GM12878 (cell line): Measurements from ENCODE around the gene CCDC102B. TPM values are rescaled to one million over a fixed set of nuclear protein-coding genes. Genes with fewer than 3 reads are reported as not detected.

Experiments used
- ATAC-seq: fragments of 200-7000 bp; cut with Tn5 transposase; 3 replicates; pipeline ENCODE4 v1.9.1; 2020; ENCODE audit warnings: mild to moderate bottlenecking, moderate library complexity
- BruUV-seq: library from RNA; stranded (reverse); fragments of 400-500 nt; replicated peaks from 2 replicates; lab custom pipeline; 2021; lab: Mats Ljungman, UMichigan
- CTCF ChIA-PET: fragments of 300-600 bp; sonication (Branson Sonifier 250); formaldehyde crosslinking; extraction: SDS; loops from one replicate; lab custom pipeline; 2021; ENCODE audit warnings: inconsistent platforms; lab: Yijun Ruan, JAX
- POLR2A ChIA-PET: fragments of 350-600 bp; formaldehyde crosslinking; extraction: SDS; loops from one replicate; lab custom pipeline; 2021; ENCODE audit warnings: inconsistent platforms; lab: Charles Lee
- RAD21 ChIA-PET: fragments of 300-600 bp; sonication (Branson Sonifier 250); formaldehyde crosslinking; loops from one replicate; lab custom pipeline; 2023; ENCODE audit warnings: antibody characterized with exemption; ENCODE audit not compliant: unreplicated experiment; lab: Charles Lee
- SMC1A ChIA-PET: fragments of 300-600 bp; sonication (Branson Sonifier 250); formaldehyde crosslinking; loops from one replicate; lab custom pipeline; 2023; ENCODE audit not compliant: unreplicated experiment, uncharacterized antibody; lab: Charles Lee
- DNase-seq: peaks from one replicate; pipeline ENCODE4 v3.0.0-alpha.2; 2011; ENCODE audit warnings: low read depth, low spot score
- FAIRE-seq: peaks from 3 replicates; lab custom pipeline; 2011; peaks lifted over from hg19 to GRCh38; lab: Jason Lieb, UNC
- H2AFZ ChIP-seq: 2 replicates; pipeline ENCODE4 v1.6.0; 2011; ENCODE audit warnings: low read depth, low read length, control low read depth; ENCODE audit not compliant: control insufficient read depth
- H3K27ac ChIP-seq: 2 replicates; pipeline ENCODE4 v1.5.1; 2011; ENCODE audit warnings: control low read depth; ENCODE audit not compliant: control insufficient read depth, insufficient read depth
- H3K27me3 ChIP-seq, 2 experiments: replicated peaks in 1 of 2; 2 replicates each; pipeline versions ENCODE4 v1.6.0 to v1.6.1; 2011; ENCODE audit warnings: low read length in 1 of 2; ENCODE audit not compliant: control insufficient read depth in 2 of 2, insufficient read depth in 2 of 2
- H3K36me3 ChIP-seq, 2 experiments: 2 replicates each; pipeline ENCODE4 v1.5.1; 2011; ENCODE audit warnings: low read length in 1 of 2; ENCODE audit not compliant: control insufficient read depth in 2 of 2, insufficient read depth in 2 of 2
- H3K4me1 ChIP-seq: 2 replicates; pipeline ENCODE4 v1.6.1; 2011; ENCODE audit warnings: mild to moderate bottlenecking, low read length, moderate library complexity, mixed read lengths; ENCODE audit not compliant: control insufficient read depth, insufficient read depth
- H3K4me2 ChIP-seq: 2 replicates; pipeline ENCODE4 v1.6.0; 2011; ENCODE audit warnings: control low read depth; ENCODE audit not compliant: control insufficient read depth, insufficient read depth
- H3K4me3 ChIP-seq: fragments of 200-600 bp; sonication (generic); 2 replicates; pipeline ENCODE4 v1.5.1; 2016
- H3K79me2 ChIP-seq: 2 replicates; pipeline ENCODE4 v1.6.0; 2011; ENCODE audit warnings: low read length; ENCODE audit not compliant: control insufficient read depth, insufficient read depth
- H3K9ac ChIP-seq: 2 replicates; pipeline ENCODE4 v1.8.0; 2011; ENCODE audit warnings: low read length, control low read depth, mixed read lengths; ENCODE audit not compliant: control insufficient read depth, insufficient read depth
- H3K9me3 ChIP-seq: replicated peaks from 3 replicates; pipeline ENCODE4 v1.5.1; 2011; ENCODE audit warnings: mild to moderate bottlenecking, low read length; ENCODE audit not compliant: control insufficient read depth, insufficient read depth
- H4K20me1 ChIP-seq: 2 replicates; pipeline ENCODE4 v1.6.0; 2011; ENCODE audit not compliant: control insufficient read depth, insufficient read depth
- ASH2L ChIP-seq: fragments of 300-600, 200-600 bp; sonication (generic); IDR thresholded peaks from 2 replicates; pipeline ENCODE4 v1.6.1; 2017; ENCODE audit warnings: low read depth, mild to moderate bottlenecking, borderline replicate concordance
- BRCA1 ChIP-seq: IDR thresholded peaks from 2 replicates; pipeline ENCODE4 v1.6.1; 2011; ENCODE audit warnings: low read depth, low read length, improper control_type of control experiment
- CEBPB ChIP-seq, 2 experiments: fragments of 150-350 bp in 1 of 2; IDR thresholded peaks; 2 replicates each; pipeline ENCODE4 v1.6.1; 2012 to 2014; ENCODE audit warnings: low read depth in 2 of 2, low read length in 2 of 2, borderline replicate concordance in 1 of 2, inconsistent platforms in 1 of 2
- EZH2 ChIP-seq: IDR thresholded peaks from 2 replicates; pipeline ENCODE4 v1.6.1; 2012; ENCODE audit warnings: low read depth, mild to moderate bottlenecking, control low read depth, inconsistent platforms, low read length, borderline replicate concordance; ENCODE audit not compliant: control insufficient read depth
- GABPA ChIP-seq: IDR thresholded peaks from 2 replicates; pipeline ENCODE4 v1.6.1; 2014; ENCODE audit warnings: antibody characterized with exemption, low read depth, mild to moderate bottlenecking, inconsistent platforms
- IKZF1 ChIP-seq: fragments of 450-650 bp; conservative IDR thresholded peaks from 2 replicates; pipeline ENCODE4 v1.6.1; 2017; ENCODE audit warnings: antibody characterized with exemption, mild to moderate bottlenecking
- YY1 ChIP-seq: IDR thresholded peaks from 2 replicates; pipeline ENCODE4 v1.6.1; 2011; ENCODE audit warnings: low read depth, mild to moderate bottlenecking, low read length
- WGBS: methylation state at CpG from one replicate; pipeline ENCODE4 v1.1.6; 2016; ENCODE audit warnings: low lambda C conversion rate; ENCODE audit not compliant: insufficient replicate concordance, insufficient coverage; ENCODE audit errors: missing lambda C conversion rate; 5-methylcytosine and 5-hydroxymethylcytosine counted together
- in situ Hi-C: fragments of 300-500 bp; cut with MboI; formaldehyde crosslinking; loops from 9 replicates; pipeline ENCODE4 v1.14.3; 2018; ENCODE audit warnings: mixed read lengths
- intact Hi-C: fragments of 100-400 bp; cut with micrococcal nuclease; formaldehyde crosslinking; loops from one replicate; pipeline ENCODE4 v1.14.2; 2022; ENCODE audit not compliant: unreplicated experiment
- polyA plus RNA-seq, 11 experiments: library from polyadenylated mRNA; depleted of rRNA in 4 of 11; unstranded in 6 of 11; stranded (reverse) in 5 of 11; fragments of >200 nt; fragmentation: Nextera tagmentation in 4 of 11; fragmentation: Illumina TruSeq in 1 of 11; extraction: Ambion mirVana in 4 of 11; extraction: Trizol in 1 of 11; gene quantifications; 1 replicate in 1 of 11; 2 replicates in 10 of 11; pipeline versions ENCODE4 v1.2.1 to v1.2.3, GENCODE V29; 2011 to 2016; ENCODE audit warnings: inconsistent platforms in 2 of 11, missing spikeins in 2 of 11, low read depth in 1 of 11
- total RNA-seq, 4 experiments: library from RNA; depleted of rRNA in 3 of 4; stranded (reverse); fragments of >200 nt in 3 of 4; fragmentation: Illumina TruSeq in 1 of 4; extraction: Trizol in 1 of 4; gene quantifications; 2 replicates each; pipeline versions ENCODE4 v1.2.1 to v1.2.3, GENCODE V29; 2013 to 2021
- TF ChIP-seq, protein P1 (sequence below): fragments of 450-650 bp; IDR thresholded peaks from 2 replicates; pipeline ENCODE4 v1.6.1; 2017; ENCODE audit warnings: mild to moderate bottlenecking, moderate library complexity
- TF ChIP-seq, protein P2 (sequence below): fragments of 450-650 bp; IDR thresholded peaks from 2 replicates; pipeline ENCODE4 v1.6.1; 2018; ENCODE audit warnings: borderline replicate concordance, mild to moderate bottlenecking; ENCODE audit not compliant: partially characterized antibody
- TF ChIP-seq, protein P3 (sequence below): IDR thresholded peaks from 2 replicates; pipeline ENCODE4 v1.6.1; 2012; ENCODE audit warnings: low read depth, low read length, improper control_type of control experiment

The CCDC102B gene
- total and polyA plus RNA-seq, 10 of the 15 experiments (the other 5 are each of a cell fraction or from before 2014, with no cell fraction given): 2.7 to 4.7 (median 3.3) TPM

DNA sequence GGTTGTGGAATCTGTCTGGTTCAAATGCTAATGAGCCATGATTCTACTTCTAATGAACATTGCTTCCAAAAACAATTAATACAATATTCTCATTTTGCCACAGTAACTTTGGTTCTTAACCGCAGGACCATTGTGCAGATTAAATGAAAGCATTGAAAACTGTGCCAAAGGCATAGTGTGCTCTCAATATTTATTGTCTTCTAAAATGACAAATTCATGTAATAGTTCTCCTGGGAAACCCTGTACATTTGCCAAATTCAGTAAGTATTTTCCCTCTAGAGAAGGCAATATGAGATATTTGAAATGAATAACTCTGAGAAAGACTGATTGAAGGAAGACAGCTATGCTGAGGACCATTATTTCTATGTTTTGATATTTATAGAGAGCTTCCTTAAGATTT, 246.3 kb downstream of the CCDC102B start:
- Histone ChIP-seq H3K9ac (no peak overlapping the region), H3K4me2 (no peak overlapping the region), H3K4me3 (no peak overlapping the region), H3K9me3 (no peaks in the 10 kb centered on the region), H3K36me3 (no peaks in the 10 kb centered on the region), H3K4me1 (no peaks in the 10 kb centered on the region), H3K79me2 (no peaks in the 10 kb centered on the region), H4K20me1 (no peaks in the 10 kb centered on the region), H2AFZ (no peak overlapping the region), H3K27ac (no peak overlapping the region), H3K27me3 (no peaks in the 10 kb centered on the region)
- DNase-seq: no peak
- intact Hi-C loops (no loop called here), in situ Hi-C loops (no loop called here)
- ChIA-PET POLR2A (no interaction called here), CTCF (no interaction called here), RAD21 (no interaction called here), SMC1A (interaction anchor here (0.7 kb wide), 1 partner anchor 25 kb away, joined by 3 read pairs; no protein-coding TSS in a partner anchor)
- FAIRE-seq: no peak
- 92% methylated on average over 1 of the region's 1 CpG for WGBS
- TF ChIP-seq CEBPB (IDR thresholded peaks at IDR 0.05; ENCODE audit: borderline replicate concordance in 1 of 2, low read depth in 2 of 2, low read length in 2 of 2) (no peak), GABPA (no peak), BRCA1 (no peak), ASH2L (no peak), IKZF1 (no peak), YY1 (no peak), EZH2 (no peak)
- TF ChIP-seq, protein P1, sequence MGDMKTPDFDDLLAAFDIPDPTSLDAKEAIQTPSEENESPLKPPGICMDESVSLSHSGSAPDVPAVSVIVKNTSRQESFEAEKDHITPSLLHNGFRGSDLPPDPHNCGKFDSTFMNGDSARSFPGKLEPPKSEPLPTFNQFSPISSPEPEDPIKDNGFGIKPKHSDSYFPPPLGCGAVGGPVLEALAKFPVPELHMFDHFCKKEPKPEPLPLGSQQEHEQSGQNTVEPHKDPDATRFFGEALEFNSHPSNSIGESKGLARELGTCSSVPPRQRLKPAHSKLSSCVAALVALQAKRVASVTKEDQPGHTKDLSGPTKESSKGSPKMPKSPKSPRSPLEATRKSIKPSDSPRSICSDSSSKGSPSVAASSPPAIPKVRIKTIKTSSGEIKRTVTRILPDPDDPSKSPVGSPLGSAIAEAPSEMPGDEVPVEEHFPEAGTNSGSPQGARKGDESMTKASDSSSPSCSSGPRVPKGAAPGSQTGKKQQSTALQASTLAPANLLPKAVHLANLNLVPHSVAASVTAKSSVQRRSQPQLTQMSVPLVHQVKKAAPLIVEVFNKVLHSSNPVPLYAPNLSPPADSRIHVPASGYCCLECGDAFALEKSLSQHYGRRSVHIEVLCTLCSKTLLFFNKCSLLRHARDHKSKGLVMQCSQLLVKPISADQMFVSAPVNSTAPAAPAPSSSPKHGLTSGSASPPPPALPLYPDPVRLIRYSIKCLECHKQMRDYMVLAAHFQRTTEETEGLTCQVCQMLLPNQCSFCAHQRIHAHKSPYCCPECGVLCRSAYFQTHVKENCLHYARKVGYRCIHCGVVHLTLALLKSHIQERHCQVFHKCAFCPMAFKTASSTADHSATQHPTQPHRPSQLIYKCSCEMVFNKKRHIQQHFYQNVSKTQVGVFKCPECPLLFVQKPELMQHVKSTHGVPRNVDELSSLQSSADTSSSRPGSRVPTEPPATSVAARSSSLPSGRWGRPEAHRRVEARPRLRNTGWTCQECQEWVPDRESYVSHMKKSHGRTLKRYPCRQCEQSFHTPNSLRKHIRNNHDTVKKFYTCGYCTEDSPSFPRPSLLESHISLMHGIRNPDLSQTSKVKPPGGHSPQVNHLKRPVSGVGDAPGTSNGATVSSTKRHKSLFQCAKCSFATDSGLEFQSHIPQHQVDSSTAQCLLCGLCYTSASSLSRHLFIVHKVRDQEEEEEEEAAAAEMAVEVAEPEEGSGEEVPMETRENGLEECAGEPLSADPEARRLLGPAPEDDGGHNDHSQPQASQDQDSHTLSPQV: no peak
- TF ChIP-seq, protein P2, sequence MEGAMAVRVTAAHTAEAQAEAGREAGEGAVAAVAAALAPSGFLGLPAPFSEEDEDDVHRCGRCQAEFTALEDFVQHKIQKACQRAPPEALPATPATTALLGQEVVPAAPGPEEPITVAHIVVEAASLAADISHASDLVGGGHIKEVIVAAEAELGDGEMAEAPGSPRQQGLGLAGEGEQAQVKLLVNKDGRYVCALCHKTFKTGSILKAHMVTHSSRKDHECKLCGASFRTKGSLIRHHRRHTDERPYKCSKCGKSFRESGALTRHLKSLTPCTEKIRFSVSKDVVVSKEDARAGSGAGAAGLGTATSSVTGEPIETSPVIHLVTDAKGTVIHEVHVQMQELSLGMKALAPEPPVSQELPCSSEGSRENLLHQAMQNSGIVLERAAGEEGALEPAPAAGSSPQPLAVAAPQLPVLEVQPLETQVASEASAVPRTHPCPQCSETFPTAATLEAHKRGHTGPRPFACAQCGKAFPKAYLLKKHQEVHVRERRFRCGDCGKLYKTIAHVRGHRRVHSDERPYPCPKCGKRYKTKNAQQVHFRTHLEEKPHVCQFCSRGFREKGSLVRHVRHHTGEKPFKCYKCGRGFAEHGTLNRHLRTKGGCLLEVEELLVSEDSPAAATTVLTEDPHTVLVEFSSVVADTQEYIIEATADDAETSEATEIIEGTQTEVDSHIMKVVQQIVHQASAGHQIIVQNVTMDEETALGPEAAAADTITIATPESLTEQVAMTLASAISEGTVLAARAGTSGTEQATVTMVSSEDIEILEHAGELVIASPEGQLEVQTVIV: no peak
- TF ChIP-seq, protein P3, sequence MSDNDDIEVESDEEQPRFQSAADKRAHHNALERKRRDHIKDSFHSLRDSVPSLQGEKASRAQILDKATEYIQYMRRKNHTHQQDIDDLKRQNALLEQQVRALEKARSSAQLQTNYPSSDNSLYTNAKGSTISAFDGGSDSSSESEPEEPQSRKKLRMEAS: no peak
- no TSS peak for BruUV-seq
- ATAC-seq: no peak
